Body of pancreas (tissue), 4 donors: ENCODE measurements around the gene KLHL24. TPM values are rescaled to one million over a fixed set of nuclear protein-coding genes. Genes with fewer than 3 reads are reported as not detected.
A peak's percentile ranks its signal among the peaks of the same experiment; 100 is the strongest.
"Not testable (repeated sequence)": the region's sequence is repeated elsewhere in the genome, so short reads cannot be mapped to it uniquely, and the experiment has no call there.

Experiments
- ATAC-seq: fragments of 150-250 bp; one replicate; pipeline ENCODE4 v1.9.1; 2016
- DNase-seq, 4 donors: peaks; one replicate each; pipeline ENCODE4 v3.0.0-alpha.2; 2019
- H3K27ac ChIP-seq, 4 donors: fragments of 200-600 bp; sonication (generic); 1 replicate in 3 of 4; 2 replicates in 1 of 4; pipeline versions ENCODE4 v1.5.1 to v1.6.1; 2016 to 2019; ENCODE audit warnings: mild to moderate bottlenecking in 1 of 4, mixed read lengths in 1 of 4, moderate library complexity in 1 of 4
- H3K27me3 ChIP-seq, 2 donors: fragments of 200-600 bp; sonication (generic); one replicate each; pipeline ENCODE4 v1.6.0; 2016; ENCODE audit warnings: mild to moderate bottlenecking in 1 of 2
- H3K36me3 ChIP-seq, 2 donors: fragments of 200-600 bp; sonication (generic); replicated peaks in 1 of 2; 2 replicates each; pipeline ENCODE4 v1.5.1; 2016; ENCODE audit warnings: low read depth in 2 of 2; ENCODE audit not compliant: insufficient read depth in 1 of 2
- H3K4me1 ChIP-seq: fragments of 200-600 bp; sonication (generic); one replicate; pipeline ENCODE4 v1.6.0; 2016
- H3K4me3 ChIP-seq, 2 donors: fragments of 200-600 bp; sonication (generic); 1 replicate in 1 of 2; 2 replicates in 1 of 2; pipeline ENCODE4 v1.5.1; 2016 to 2019
- H3K9me3 ChIP-seq, 3 donors: fragments of 200-600 bp; sonication (generic); 1 replicate in 2 of 3; 2 replicates in 1 of 3; pipeline ENCODE4 v1.5.1; 2016
- CTCF ChIP-seq, 7 experiments: fragments of 450-650 bp in 4 of 7; fragments of 200-600 bp in 3 of 7; sonication (generic) in 3 of 7; IDR thresholded peaks; one replicate each; pipeline ENCODE4 v1.5.1; 2016 to 2019; ENCODE audit warnings: antibody characterized with exemption in 7 of 7
- POLR2A ChIP-seq, 3 donors: fragments of 450-650 bp; IDR thresholded peaks; one replicate each; pipeline ENCODE4 v1.6.1; 2016; ENCODE audit warnings: antibody characterized with exemption in 3 of 3, mild to moderate bottlenecking in 2 of 3
- WGBS, 2 donors: methylation state at CpG; one replicate each; pipeline ENCODE4 v1.1.5; 2017; 5-methylcytosine and 5-hydroxymethylcytosine counted together
- intact Hi-C: fragments of 100-400 bp; cut with DNase I; formaldehyde crosslinking; loops from one replicate; pipeline ENCODE4 v1.15.1; 2023
- total RNA-seq, 2 donors: library from RNA; depleted of rRNA; stranded (reverse); fragments of >200 nt; gene quantifications; one replicate each; pipeline ENCODE4 v1.1.0, GENCODE V29; 2016

The KLHL24 gene
- total RNA-seq, 2 donors from 2014 or later: 22.7 to 46.2 TPM

- ATAC-seq: no peak
Observed at GRCh38 chr3:183664913-183665381, 29.5 kb downstream of the KLHL24 start.

GRCh38 chr3:183680061-183680460 lies 44.6 kb downstream of the KLHL24 start:
- Histone ChIP-seq H3K27me3 (no peaks in the 10 kb centered on the region), H3K27ac (no peak overlapping the region), H3K4me1 (no peaks in the 10 kb centered on the region), H3K4me3 (no peak overlapping the region), H3K36me3 (peaks cover 3 to 8% of the 10 kb centered on the region in 2 donors), H3K9me3 (no peaks in the 10 kb centered on the region)
- TF ChIP-seq CTCF (IDR thresholded peaks at IDR 0.05): no peak
- TF ChIP-seq POLR2A (IDR thresholded peaks at IDR 0.05): no peak
- ATAC-seq (no peak), DNase-seq (no peak)
- 78 to 100% methylated on average over 3 of the region's 3 CpGs for WGBS, 2 donors
- intact Hi-C loops: no loop called here

More at GRCh38 chr3:183664913-183665381, 29.5 kb downstream of the KLHL24 start:
- H3K9me3 ChIP-seq: no peaks in the 10 kb centered on the region
- TF ChIP-seq CTCF (IDR thresholded peaks at IDR 0.05): no peak
- no peak for TF ChIP-seq POLR2A (IDR thresholded peaks at IDR 0.05)
- H3K4me3 ChIP-seq: no peak overlapping the region
- intact Hi-C loops: no loop called here
- peaks cover 17% of the 10 kb centered on the region for H3K4me1 ChIP-seq
- WGBS, 2 donors: 77 to 82% methylated on average over 3 of the region's 3 CpGs
- no peaks in the 10 kb centered on the region for H3K27me3 ChIP-seq
- H3K27ac ChIP-seq: no peak overlapping the region
- DNase-seq: no peak
- peaks cover 10 to 13% of the 10 kb centered on the region in 2 donors for H3K36me3 ChIP-seq

GRCh38 chr3:183687705-183688104 lies 52.3 kb downstream of the KLHL24 start:
- no peaks in the 10 kb centered on the region for H3K36me3 ChIP-seq
- WGBS, 2 donors: 84 to 90% methylated on average over 6 of the region's 6 CpGs
- H3K27me3 ChIP-seq: no peaks in the 10 kb centered on the region
- ATAC-seq: no peak
- H3K27ac ChIP-seq: no peak overlapping the region
- no peaks in the 10 kb centered on the region for H3K9me3 ChIP-seq
- H3K4me3 ChIP-seq: no peak overlapping the region
- intact Hi-C loops: no loop called here
- no peak for DNase-seq
- H3K4me1 ChIP-seq: peaks cover 12% of the 10 kb centered on the region
- TF ChIP-seq CTCF (IDR thresholded peaks at IDR 0.05) (no peak), POLR2A (IDR thresholded peaks at IDR 0.05) (no peak)

- WGBS, 2 donors: 40 to 46% methylated on average over 3 of the region's 3 CpGs
- peak in 3 of 4 donors; percentile 18 to 45 (median 22) for DNase-seq
- Histone ChIP-seq H3K36me3 (no peaks in the 10 kb centered on the region), H3K9me3 (no peaks in the 10 kb centered on the region), H3K27me3 (no peaks in the 10 kb centered on the region), H3K4me3 (no peak overlapping the region), H3K4me1 (peaks cover 12% of the 10 kb centered on the region), H3K27ac (no peak overlapping the region)
- peak; percentile 68 for ATAC-seq
- intact Hi-C loops: no loop called here
- TF ChIP-seq POLR2A (IDR thresholded peaks at IDR 0.05) (no peak), CTCF (IDR thresholded peaks at IDR 0.05) (no peak)
Observed at GRCh38 chr3:183688874-183689273, 53.5 kb downstream of the KLHL24 start.

- H3K36me3 ChIP-seq, DNase-seq, H3K9me3 ChIP-seq, ATAC-seq, intact Hi-C loops, H3K27ac ChIP-seq, H3K4me3 ChIP-seq, H3K27me3 ChIP-seq: not testable (repeated sequence)
- WGBS, 2 donors: 90 to 100% methylated on average over 5 of the region's 5 CpGs
- peaks cover 12% of the 10 kb centered on the region for H3K4me1 ChIP-seq
Observed at GRCh38 chr3:183689621-183690020, 54.2 kb downstream of the KLHL24 start.
